ENCODE results near the gene ZNF423.

The ZNF423 gene

GRCh38 chr16:49523435-49524159 lies 332.3 kb downstream of the ZNF423 start:
- FAIRE-seq: no peak
- TF ChIP-seq CTCF (IDR thresholded peaks at IDR 0.05; ENCODE audit: insufficient read depth, missing control alignments): no peak
- DNase-seq (ENCODE audit: insufficient read length, low spot score): no peak

- FAIRE-seq (no peak), DNase-seq (ENCODE audit: insufficient read length, low spot score) (no peak)
- no peak for TF ChIP-seq CTCF (IDR thresholded peaks at IDR 0.05; ENCODE audit: insufficient read depth, missing control alignments)
Observed at GRCh38 chr16:49521734-49522325, 334.1 kb downstream of the ZNF423 start.

GRCh38 chr16:49520492-49521038 lies 335.3 kb downstream of the ZNF423 start:
- FAIRE-seq (no peak), DNase-seq (ENCODE audit: insufficient read length, low spot score) (no peak)
- TF ChIP-seq CTCF (IDR thresholded peaks at IDR 0.05; ENCODE audit: insufficient read depth, missing control alignments): no peak

- no peak for TF ChIP-seq CTCF (IDR thresholded peaks at IDR 0.05; ENCODE audit: insufficient read depth, missing control alignments)
- no peak for FAIRE-seq
- DNase-seq (ENCODE audit: insufficient read length, low spot score): no peak
Observed at GRCh38 chr16:49519741-49520140, 336.2 kb downstream of the ZNF423 start.

GRCh38 chr16:49519008-49519656 lies 336.8 kb downstream of the ZNF423 start:
- FAIRE-seq (no peak), DNase-seq (ENCODE audit: insufficient read length, low spot score) (no peak)
- TF ChIP-seq CTCF (IDR thresholded peaks at IDR 0.05; ENCODE audit: insufficient read depth, missing control alignments): no peak

GRCh38 chr16:49516382-49517036 lies 339.4 kb downstream of the ZNF423 start:
- TF ChIP-seq CTCF (IDR thresholded peaks at IDR 0.05; ENCODE audit: insufficient read depth, missing control alignments): no peak
- FAIRE-seq (no peak), DNase-seq (ENCODE audit: insufficient read length, low spot score) (no peak)
